WTC11 (cell line): ENCODE data around the gene UBA3. TPM values are rescaled to one million over a fixed set of nuclear protein-coding genes. Genes with fewer than 3 reads are reported as not detected.

Source experiments
- ATAC-seq: fragments of 200-7000 bp; cut with Tn5 transposase; 2 replicates; pipeline ENCODE4 v1.10.0; 2021; ENCODE audit warnings: mild to moderate bottlenecking, moderate library complexity
- CTCF ChIA-PET: fragments of 300-600 bp; sonication (Branson Sonifier 250); formaldehyde crosslinking; loops from one replicate; lab custom pipeline; 2021; ENCODE audit warnings: antibody characterized with exemption; lab: Charles Lee
- POLR2A ChIA-PET: fragments of 350-600 bp; sonication (Branson Sonifier 250); formaldehyde crosslinking; loops from one replicate; lab custom pipeline; 2021; ENCODE audit warnings: antibody characterized with exemption; lab: Charles Lee
- DNase-seq: peaks from one replicate; pipeline ENCODE4 v3.0.0; 2021; ENCODE audit warnings: low spot score
- H3K27ac Mint-ChIP-seq: 2 replicates; pipeline ENCODE4 v1.8.0; 2021; ENCODE audit warnings: mixed read lengths
- H3K27me3 Mint-ChIP-seq: 2 replicates; pipeline ENCODE4 v1.8.0; 2021; ENCODE audit warnings: low read depth, mild to moderate bottlenecking, moderate library complexity, mixed read lengths
- H3K36me3 Mint-ChIP-seq: 2 replicates; pipeline ENCODE4 v1.8.0; 2021; ENCODE audit warnings: mixed read lengths
- H3K4me1 Mint-ChIP-seq: 2 replicates; pipeline ENCODE4 v1.8.0; 2022; ENCODE audit warnings: mixed read lengths
- H3K4me3 Mint-ChIP-seq: 2 replicates; pipeline ENCODE4 v1.8.0; 2021; ENCODE audit warnings: mild to moderate bottlenecking, moderate library complexity, mixed read lengths
- H3K9me3 Mint-ChIP-seq: 2 replicates; pipeline ENCODE4 v1.8.0; 2021; ENCODE audit warnings: mixed read lengths
- CREB1 ChIP-seq: sonication (generic); formaldehyde crosslinking; IDR thresholded peaks from 2 replicates; pipeline ENCODE4 v1.8.0; 2023; ENCODE audit warnings: mild to moderate bottlenecking, missing genetic modification reagents
- EMX1 ChIP-seq: fragments of 250-450 bp; sonication (Bioruptor Pico); IDR thresholded peaks from 2 replicates; pipeline ENCODE4 v1.8.0; 2021; ENCODE audit warnings: mild to moderate bottlenecking
- ESRRA ChIP-seq: sonication (generic); formaldehyde crosslinking; IDR thresholded peaks from 2 replicates; pipeline ENCODE4 v1.8.1; 2022; ENCODE audit warnings: mild to moderate bottlenecking, missing genetic modification reagents, borderline replicate concordance
- FOXK1 ChIP-seq: sonication (generic); formaldehyde crosslinking; IDR thresholded peaks from 2 replicates; pipeline ENCODE4 v1.8.0; 2022; ENCODE audit warnings: mild to moderate bottlenecking, moderate library complexity, missing genetic modification reagents
- GABPB1 ChIP-seq: sonication (generic); formaldehyde crosslinking; IDR thresholded peaks from 2 replicates; pipeline ENCODE4 v1.8.1; 2023; ENCODE audit warnings: mild to moderate bottlenecking, missing genetic modification reagents
- JUN ChIP-seq: sonication (generic); formaldehyde crosslinking; IDR thresholded peaks from 2 replicates; pipeline ENCODE4 v1.8.0; 2023; ENCODE audit warnings: mild to moderate bottlenecking, missing genetic modification reagents
- NFATC4 ChIP-seq: fragments of 250-450 bp; sonication (Bioruptor Pico); IDR thresholded peaks from 2 replicates; pipeline ENCODE4 v1.9.0; 2021; ENCODE audit warnings: mild to moderate bottlenecking
- NFE2L1 ChIP-seq: sonication (generic); formaldehyde crosslinking; IDR thresholded peaks from 2 replicates; pipeline ENCODE4 v1.8.1; 2023; ENCODE audit warnings: missing genetic modification reagents
- NR1H2 ChIP-seq: sonication (generic); formaldehyde crosslinking; IDR thresholded peaks from 2 replicates; pipeline ENCODE4 v1.9.0; 2021; ENCODE audit warnings: mild to moderate bottlenecking, moderate library complexity, missing genetic modification reagents
- PRRX2 ChIP-seq: fragments of 250-450 bp; sonication (Bioruptor Pico); IDR thresholded peaks from 2 replicates; pipeline ENCODE4 v1.8.0; 2021; ENCODE audit warnings: mild to moderate bottlenecking
- RELA ChIP-seq: sonication (generic); formaldehyde crosslinking; IDR thresholded peaks from 2 replicates; pipeline ENCODE4 v1.8.1; 2022; ENCODE audit warnings: missing genetic modification reagents, mild to moderate bottlenecking, borderline replicate concordance
- SOX15 ChIP-seq: fragments of 250-450 bp; sonication (Bioruptor Pico); IDR thresholded peaks from 2 replicates; pipeline ENCODE4 v1.9.0; 2021; ENCODE audit warnings: mild to moderate bottlenecking
- SP1 ChIP-seq: sonication (generic); formaldehyde crosslinking; conservative IDR thresholded peaks from 2 replicates; pipeline ENCODE4 v1.8.1; 2022; ENCODE audit warnings: missing genetic modification reagents
- TCF7 ChIP-seq: sonication (generic); formaldehyde crosslinking; IDR thresholded peaks from 2 replicates; pipeline ENCODE4 v1.8.0; 2022; ENCODE audit warnings: mild to moderate bottlenecking, low read depth, missing genetic modification reagents, moderate library complexity
- total RNA-seq: library from RNA; stranded (reverse); gene quantifications from 3 replicates; pipeline ENCODE4 v1.2.3, GENCODE V29; 2021
- TF ChIP-seq, protein P1 (sequence below): fragments of 250-450 bp; sonication (Bioruptor Pico); IDR thresholded peaks from 2 replicates; pipeline ENCODE4 v1.9.0; 2021; ENCODE audit warnings: mild to moderate bottlenecking, borderline replicate concordance
- TF ChIP-seq, protein P2 (sequence below): fragments of 250-450 bp; sonication (Bioruptor Pico); IDR thresholded peaks from 2 replicates; pipeline ENCODE4 v1.9.0; 2021; ENCODE audit warnings: moderate library complexity, mild to moderate bottlenecking, inconsistent platforms, borderline replicate concordance
- TF ChIP-seq, protein P3 (sequence below): sonication (generic); formaldehyde crosslinking; IDR thresholded peaks from 2 replicates; pipeline ENCODE4 v1.8.1; 2023; ENCODE audit warnings: mild to moderate bottlenecking, missing genetic modification reagents, moderate library complexity

Gene UBA3
- total RNA-seq, 1 experiment from 2014 or later, result 75.0 TPM

DNA sequence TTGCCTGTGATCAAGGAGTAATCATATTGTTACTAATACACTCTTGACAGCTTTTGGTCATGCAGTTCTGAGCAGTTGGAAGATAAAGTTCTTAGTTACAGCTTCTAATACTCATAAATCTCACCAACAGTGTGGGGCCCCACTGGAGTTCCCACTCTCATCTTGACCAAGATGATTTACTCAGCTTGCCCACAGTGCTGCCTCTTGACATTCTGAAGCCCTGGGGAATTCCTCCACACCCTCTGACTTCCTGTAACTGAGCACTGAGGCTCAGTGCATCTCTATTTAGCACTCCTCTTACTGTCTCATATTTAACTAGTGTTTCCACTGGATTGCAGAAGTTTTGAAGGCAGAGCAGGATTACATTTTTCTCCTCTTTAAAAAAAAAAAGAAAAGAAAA is 2.6 kb upstream of the UBA3 start (continued):
- TF ChIP-seq, protein P1, sequence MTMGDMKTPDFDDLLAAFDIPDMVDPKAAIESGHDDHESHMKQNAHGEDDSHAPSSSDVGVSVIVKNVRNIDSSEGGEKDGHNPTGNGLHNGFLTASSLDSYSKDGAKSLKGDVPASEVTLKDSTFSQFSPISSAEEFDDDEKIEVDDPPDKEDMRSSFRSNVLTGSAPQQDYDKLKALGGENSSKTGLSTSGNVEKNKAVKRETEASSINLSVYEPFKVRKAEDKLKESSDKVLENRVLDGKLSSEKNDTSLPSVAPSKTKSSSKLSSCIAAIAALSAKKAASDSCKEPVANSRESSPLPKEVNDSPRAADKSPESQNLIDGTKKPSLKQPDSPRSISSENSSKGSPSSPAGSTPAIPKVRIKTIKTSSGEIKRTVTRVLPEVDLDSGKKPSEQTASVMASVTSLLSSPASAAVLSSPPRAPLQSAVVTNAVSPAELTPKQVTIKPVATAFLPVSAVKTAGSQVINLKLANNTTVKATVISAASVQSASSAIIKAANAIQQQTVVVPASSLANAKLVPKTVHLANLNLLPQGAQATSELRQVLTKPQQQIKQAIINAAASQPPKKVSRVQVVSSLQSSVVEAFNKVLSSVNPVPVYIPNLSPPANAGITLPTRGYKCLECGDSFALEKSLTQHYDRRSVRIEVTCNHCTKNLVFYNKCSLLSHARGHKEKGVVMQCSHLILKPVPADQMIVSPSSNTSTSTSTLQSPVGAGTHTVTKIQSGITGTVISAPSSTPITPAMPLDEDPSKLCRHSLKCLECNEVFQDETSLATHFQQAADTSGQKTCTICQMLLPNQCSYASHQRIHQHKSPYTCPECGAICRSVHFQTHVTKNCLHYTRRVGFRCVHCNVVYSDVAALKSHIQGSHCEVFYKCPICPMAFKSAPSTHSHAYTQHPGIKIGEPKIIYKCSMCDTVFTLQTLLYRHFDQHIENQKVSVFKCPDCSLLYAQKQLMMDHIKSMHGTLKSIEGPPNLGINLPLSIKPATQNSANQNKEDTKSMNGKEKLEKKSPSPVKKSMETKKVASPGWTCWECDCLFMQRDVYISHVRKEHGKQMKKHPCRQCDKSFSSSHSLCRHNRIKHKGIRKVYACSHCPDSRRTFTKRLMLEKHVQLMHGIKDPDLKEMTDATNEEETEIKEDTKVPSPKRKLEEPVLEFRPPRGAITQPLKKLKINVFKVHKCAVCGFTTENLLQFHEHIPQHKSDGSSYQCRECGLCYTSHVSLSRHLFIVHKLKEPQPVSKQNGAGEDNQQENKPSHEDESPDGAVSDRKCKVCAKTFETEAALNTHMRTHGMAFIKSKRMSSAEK (CRISPR knock-in tag), result no peak

DNA sequence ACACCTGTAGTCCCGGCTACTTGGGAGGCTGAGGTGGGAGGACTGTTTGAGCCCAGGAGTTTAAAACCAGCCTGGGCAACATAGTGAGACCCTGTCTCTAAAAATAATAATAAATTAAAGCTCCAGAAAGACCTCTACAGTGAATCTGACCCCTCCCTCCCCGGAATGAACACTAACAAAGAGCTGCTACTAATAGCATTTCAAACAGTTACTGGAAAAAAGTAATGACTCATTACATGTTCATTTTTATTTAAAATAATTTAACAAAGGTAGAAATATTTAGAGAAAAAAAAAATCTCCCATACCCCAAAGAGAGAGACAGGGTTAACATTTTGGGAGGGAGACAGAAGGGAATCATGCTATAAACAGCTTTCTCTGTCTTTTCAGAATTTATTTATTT is 2.2 kb upstream of the UBA3 start:
- Mint-ChIP-seq H3K4me1 (peaks cover 52% of the 10 kb centered on the region), H3K36me3 (peaks cover under 1% of the 10 kb centered on the region; the same call in 1 of the 2 replicates), H3K27me3 (no peaks in the 10 kb centered on the region), H3K27ac (no peak overlapping the region), H3K9me3 (no peaks in the 10 kb centered on the region), H3K4me3 (no peak overlapping the region)
- TF ChIP-seq PRRX2 (CRISPR knock-in tag), result no peak
- no peak for TF ChIP-seq NR1H2 (CRISPR knock-in tag)
- no peak for DNase-seq
- CTCF ChIA-PET, result no interaction called here
- POLR2A ChIA-PET, result interaction anchor here (1.4 kb wide), 1 partner anchor 30 kb away, joined by 3 read pairs; the partner anchor contains the start of gene TMF1
- ATAC-seq, result no peak

DNA sequence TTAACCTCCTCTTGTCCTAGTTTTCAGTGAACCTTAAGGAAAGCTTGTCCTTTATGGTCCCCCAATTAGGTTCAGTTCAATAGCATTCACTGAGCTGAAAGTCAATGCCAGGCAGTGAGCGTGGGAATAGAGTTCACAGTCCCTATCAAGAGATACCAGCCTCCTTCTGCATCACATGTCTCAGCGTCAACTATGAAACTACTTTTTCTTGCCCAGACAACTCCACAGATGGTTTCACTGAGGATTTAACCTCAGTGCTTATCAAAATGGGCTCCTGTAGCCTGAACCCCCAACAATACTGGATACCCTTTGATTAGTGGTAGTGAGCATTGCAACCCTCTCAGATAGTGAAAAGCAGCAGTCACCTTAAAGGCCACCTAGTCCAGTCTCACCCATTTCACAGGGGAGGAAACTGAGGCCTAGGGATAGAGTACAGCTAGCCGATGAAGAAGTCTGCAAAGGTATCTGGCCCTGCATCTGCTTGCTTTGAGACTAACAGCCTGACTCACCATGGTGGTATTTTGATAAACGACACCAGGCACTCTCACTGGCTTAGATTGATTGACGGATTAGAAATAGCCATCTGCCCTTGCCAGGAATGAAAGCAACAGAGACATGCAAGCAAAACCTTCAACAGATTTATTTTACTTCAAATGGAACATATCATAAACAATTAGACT is 1.6 kb upstream of the UBA3 start:
- Mint-ChIP-seq H3K4me3 (0 out of 2 replicates have a peak overlapping the region, but pooled peaks have one; percentile 27), H3K27me3 (no peaks in the 10 kb centered on the region), H3K36me3 (peaks cover 4% of the 10 kb centered on the region), H3K4me1 (peaks cover 52% of the 10 kb centered on the region), H3K27ac (peak overlapping the region; percentile 76; the same call in 1 of the 2 replicates), H3K9me3 (no peaks in the 10 kb centered on the region)
- ATAC-seq (no peak), DNase-seq (no peak)
- ChIA-PET POLR2A (interaction anchor here (0.6 to 1.4 kb wide), 2 partner anchors 29 to 206 kb away, joined by 3 read pairs; partner anchors contain the start of gene TMF1), CTCF (no interaction called here)
- TF ChIP-seq NFE2L1 (no peak), JUN (CRISPR knock-in tag) (no peak), EMX1 (CRISPR knock-in tag) (no peak), ESRRA (no peak), CREB1 (CRISPR knock-in tag) (no peak), NFATC4 (CRISPR knock-in tag) (no peak), GABPB1 (no peak), TCF7 (CRISPR knock-in tag) (no peak), FOXK1 (CRISPR knock-in tag) (no peak), RELA (CRISPR knock-in tag) (no peak), SOX15 (CRISPR knock-in tag) (no peak), SP1 (CRISPR knock-in tag) (no peak)
- TF ChIP-seq, protein P2, sequence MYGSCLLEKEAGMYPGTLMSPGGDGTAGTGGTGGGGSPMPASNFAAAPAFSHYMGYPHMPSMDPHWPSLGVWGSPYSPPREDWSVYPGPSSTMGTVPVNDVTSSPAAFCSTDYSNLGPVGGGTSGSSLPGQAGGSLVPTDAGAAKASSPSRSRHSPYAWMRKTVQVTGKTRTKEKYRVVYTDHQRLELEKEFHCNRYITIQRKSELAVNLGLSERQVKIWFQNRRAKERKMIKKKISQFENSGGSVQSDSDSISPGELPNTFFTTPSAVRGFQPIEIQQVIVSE (CRISPR knock-in tag), result no peak
- TF ChIP-seq, protein P3, sequence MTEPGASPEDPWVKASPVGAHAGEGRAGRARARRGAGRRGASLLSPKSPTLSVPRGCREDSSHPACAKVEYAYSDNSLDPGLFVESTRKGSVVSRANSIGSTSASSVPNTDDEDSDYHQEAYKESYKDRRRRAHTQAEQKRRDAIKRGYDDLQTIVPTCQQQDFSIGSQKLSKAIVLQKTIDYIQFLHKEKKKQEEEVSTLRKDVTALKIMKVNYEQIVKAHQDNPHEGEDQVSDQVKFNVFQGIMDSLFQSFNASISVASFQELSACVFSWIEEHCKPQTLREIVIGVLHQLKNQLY (CRISPR knock-in tag), result no peak
